ENCODE results near the gene RPS27A. TPM values are rescaled to one million over a fixed set of nuclear protein-coding genes. Genes with fewer than 3 reads are reported as not detected.

RPS27A gene
- total and polyA plus RNA-seq, 9 of the 15 experiments (the other 6 are each of a cell fraction or from before 2014, with no cell fraction given) = 1,383 to 3,282 (median 2,242) TPM

GRCh38 chr2:55232863-55233657 is 572 bp downstream of the RPS27A start (continued):
- TF ChIP-seq STAT6 (CRISPR knock-in tag; IDR thresholded peaks at IDR 0.05) = peak; percentile 44; the same call in 1 of the 2 replicates
- no peak for TF ChIP-seq SRSF3 (IDR thresholded peaks at IDR 0.05; ENCODE audit: insufficient read depth, low read length)
- no peak for TF ChIP-seq RCOR1 (IDR thresholded peaks at IDR 0.05; ENCODE audit: borderline replicate concordance in 1 of 2, low read depth in 2 of 2, low read length in 2 of 2)
- no peak for TF ChIP-seq MXI1 (IDR thresholded peaks at IDR 0.05; ENCODE audit: low read depth, low read length)
- no peak for TF ChIP-seq ZNF77 (CRISPR knock-in tag; IDR thresholded peaks at IDR 0.05)
- TF ChIP-seq ZNF354B (CRISPR knock-in tag; IDR thresholded peaks at IDR 0.05) = no peak
- TF ChIP-seq ZNF639 (CRISPR knock-in tag; conservative IDR thresholded peaks at IDR 0.05 in 1 of 2, IDR thresholded peaks at IDR 0.05 in 1 of 2) = 0 out of 4 replicates have a peak, but pooled peaks of 1 of the 2 experiments have one; percentile 0
- no peak for TF ChIP-seq BDP1 (IDR thresholded peaks at IDR 0.05; ENCODE audit: insufficient read depth, insufficient read length)
- no peak for TF ChIP-seq ZBTB1 (CRISPR knock-in tag; IDR thresholded peaks at IDR 0.05; ENCODE audit: borderline replicate concordance, low read depth)
- no peak for TF ChIP-seq ATF3 (IDR thresholded peaks at IDR 0.05)
- peak; percentile 12; the same call in 1 of the 2 replicates for TF ChIP-seq ATF3 (CRISPR knock-in tag; conservative IDR thresholded peaks at IDR 0.05)
- TF ChIP-seq CXXC5 (CRISPR knock-in tag; IDR thresholded peaks at IDR 0.05) = no peak
- no peak for TF ChIP-seq EZH2 (IDR thresholded peaks at IDR 0.05; ENCODE audit: borderline replicate concordance, low read depth, low read length)
- no peak for TF ChIP-seq CCNT2 (IDR thresholded peaks at IDR 0.05; ENCODE audit: borderline replicate concordance, extremely low read depth, insufficient read length, low read depth, low read length)
- TF ChIP-seq ZNF146 (CRISPR knock-in tag; IDR thresholded peaks at IDR 0.05; ENCODE audit: unreplicated experiment) = no peak
- TF ChIP-seq EP400 (IDR thresholded peaks at IDR 0.05) = 0 out of 2 replicates have a peak, but pooled peaks have one; percentile 9
- no peak for TF ChIP-seq COPS2 (conservative IDR thresholded peaks at IDR 0.05)
- no peak for TF ChIP-seq ZNF79 (CRISPR knock-in tag; IDR thresholded peaks at IDR 0.05; ENCODE audit: low read depth)
- no peak for TF ChIP-seq HDGF (IDR thresholded peaks at IDR 0.05)
- 0 out of 4 replicates have a peak, but pooled peaks of 1 of the 2 experiments have one; percentile 7 for TF ChIP-seq RAD21 (CRISPR knock-in tag; conservative IDR thresholded peaks at IDR 0.05 in 1 of 2, IDR thresholded peaks at IDR 0.05 in 1 of 2)
